ENCODE data around the gene C4BPA. TPM values are rescaled to one million over a fixed set of nuclear protein-coding genes. Genes with fewer than 3 reads are reported as not detected.

C4BPA gene
- total RNA-seq, 4 donors from 2014 or later, result 0.67 TPM; not detected in 3

DNA sequence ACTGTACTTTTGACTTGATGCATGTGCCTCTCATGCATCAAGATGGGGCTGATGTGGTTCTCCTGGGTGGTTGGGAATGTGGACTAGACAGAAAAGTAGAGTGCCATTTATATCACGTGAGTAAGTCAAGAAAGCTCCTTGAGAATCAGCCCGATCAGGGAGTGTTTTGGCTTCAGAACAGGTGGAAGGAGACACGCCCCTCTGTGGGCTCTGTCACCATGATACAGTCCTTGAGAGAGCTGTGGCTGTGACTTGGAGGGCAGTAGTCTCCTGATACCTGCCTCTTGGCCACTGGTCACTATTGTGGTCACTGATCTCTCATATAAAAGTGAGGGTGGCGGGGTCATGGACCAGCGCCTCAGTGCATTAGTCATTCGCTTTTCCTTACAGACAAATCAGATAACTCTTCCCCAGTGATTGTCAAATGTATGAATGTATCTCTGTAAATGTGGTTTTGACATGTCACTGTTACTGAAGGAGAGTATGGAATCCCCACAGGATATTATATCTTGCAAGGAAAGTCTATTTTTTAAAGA lies 24.3 kb upstream of the C4BPA start:
- Histone ChIP-seq H3K27ac (no peak overlapping the region), H3K9me3 (no peaks in the 10 kb centered on the region), H3K36me3 (peaks cover 0 to 11% (median 0%) of the 10 kb centered on the region in 3 donors), H3K4me1 (peaks cover 0 to 21% (median 4%) of the 10 kb centered on the region in 3 donors), H3K4me3 (no peak overlapping the region), H3K27me3 (no peaks in the 10 kb centered on the region)
- TF ChIP-seq, protein P1, sequence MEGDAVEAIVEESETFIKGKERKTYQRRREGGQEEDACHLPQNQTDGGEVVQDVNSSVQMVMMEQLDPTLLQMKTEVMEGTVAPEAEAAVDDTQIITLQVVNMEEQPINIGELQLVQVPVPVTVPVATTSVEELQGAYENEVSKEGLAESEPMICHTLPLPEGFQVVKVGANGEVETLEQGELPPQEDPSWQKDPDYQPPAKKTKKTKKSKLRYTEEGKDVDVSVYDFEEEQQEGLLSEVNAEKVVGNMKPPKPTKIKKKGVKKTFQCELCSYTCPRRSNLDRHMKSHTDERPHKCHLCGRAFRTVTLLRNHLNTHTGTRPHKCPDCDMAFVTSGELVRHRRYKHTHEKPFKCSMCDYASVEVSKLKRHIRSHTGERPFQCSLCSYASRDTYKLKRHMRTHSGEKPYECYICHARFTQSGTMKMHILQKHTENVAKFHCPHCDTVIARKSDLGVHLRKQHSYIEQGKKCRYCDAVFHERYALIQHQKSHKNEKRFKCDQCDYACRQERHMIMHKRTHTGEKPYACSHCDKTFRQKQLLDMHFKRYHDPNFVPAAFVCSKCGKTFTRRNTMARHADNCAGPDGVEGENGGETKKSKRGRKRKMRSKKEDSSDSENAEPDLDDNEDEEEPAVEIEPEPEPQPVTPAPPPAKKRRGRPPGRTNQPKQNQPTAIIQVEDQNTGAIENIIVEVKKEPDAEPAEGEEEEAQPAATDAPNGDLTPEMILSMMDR (IDR thresholded peaks at IDR 0.05), result no peak
- TF ChIP-seq POLR2A (IDR thresholded peaks at IDR 0.05), result no peak
- no peak for DNase-seq
- intact Hi-C loops (cut with DNase I), result no loop called here
- 77 to 80% methylated on average over 5 to 6 of the region's 6 CpGs for WGBS, 2 donors

DNA sequence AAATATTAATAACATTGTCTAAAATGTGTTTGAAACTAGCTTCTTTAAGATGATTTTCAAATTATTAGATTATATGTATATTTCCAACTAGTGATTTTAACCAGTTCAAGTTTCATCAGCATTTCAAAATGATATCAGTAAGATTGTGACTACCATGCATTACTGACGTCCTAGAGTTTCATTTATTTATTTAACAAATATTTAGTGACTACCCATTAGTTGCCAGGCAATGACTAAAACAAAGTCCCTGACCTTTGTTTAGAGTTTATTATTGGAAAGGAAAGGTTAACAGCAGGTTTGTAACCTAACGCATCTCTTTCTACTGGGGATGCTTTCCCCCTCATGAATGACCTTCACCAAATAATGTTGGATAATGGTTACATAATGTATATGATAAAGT lies 22.9 kb upstream of the C4BPA start:
- WGBS, 2 donors, result 60 to 63% methylated on average over 2 of the region's 2 CpGs
- peaks cover 0 to 11% (median 0%) of the 10 kb centered on the region in 3 donors for H3K36me3 ChIP-seq
- H3K4me1 ChIP-seq, result peaks cover 0 to 15% (median 0%) of the 10 kb centered on the region in 3 donors
- no peak for TF ChIP-seq POLR2A (IDR thresholded peaks at IDR 0.05)
- TF ChIP-seq, protein P1 (IDR thresholded peaks at IDR 0.05), result no peak
- H3K27me3 ChIP-seq, result no peaks in the 10 kb centered on the region
- no peaks in the 10 kb centered on the region for H3K9me3 ChIP-seq
- intact Hi-C loops (cut with DNase I), result no loop called here
- no peak overlapping the region for H3K27ac ChIP-seq
- DNase-seq, result no peak
- H3K4me3 ChIP-seq, result no peak overlapping the region

DNA sequence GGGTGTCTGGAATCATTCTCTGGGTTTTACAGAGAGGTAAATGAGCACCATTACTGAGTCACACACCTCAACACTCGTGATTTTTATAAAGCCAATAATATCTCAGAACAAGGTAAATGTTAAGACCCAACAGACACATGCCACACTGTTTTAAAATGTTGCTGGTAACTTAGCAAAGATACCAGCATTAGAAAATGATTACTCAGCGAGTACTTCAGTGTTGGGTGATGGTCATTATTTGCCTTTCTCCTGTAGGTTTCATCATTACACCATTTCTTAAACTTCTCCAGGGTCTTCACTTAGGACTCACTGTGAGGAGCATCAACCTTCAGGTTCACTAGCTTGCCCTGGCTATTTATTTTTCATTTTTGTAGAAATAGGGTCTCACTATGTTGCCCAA lies 22.2 kb upstream of the C4BPA start:
- intact Hi-C loops (cut with DNase I), result no loop called here
- 68 to 84% methylated on average over 2 of the region's 2 CpGs for WGBS, 2 donors
- TF ChIP-seq, protein P1 (IDR thresholded peaks at IDR 0.05), result no peak
- TF ChIP-seq POLR2A (IDR thresholded peaks at IDR 0.05), result no peak
- Histone ChIP-seq H3K36me3 (peaks cover 0 to 11% (median 0%) of the 10 kb centered on the region in 3 donors), H3K4me1 (peaks cover 0 to 10% (median 0%) of the 10 kb centered on the region in 3 donors), H3K4me3 (no peak overlapping the region), H3K27me3 (no peaks in the 10 kb centered on the region), H3K9me3 (no peaks in the 10 kb centered on the region), H3K27ac (no peak overlapping the region)
- DNase-seq, result no peak

DNA sequence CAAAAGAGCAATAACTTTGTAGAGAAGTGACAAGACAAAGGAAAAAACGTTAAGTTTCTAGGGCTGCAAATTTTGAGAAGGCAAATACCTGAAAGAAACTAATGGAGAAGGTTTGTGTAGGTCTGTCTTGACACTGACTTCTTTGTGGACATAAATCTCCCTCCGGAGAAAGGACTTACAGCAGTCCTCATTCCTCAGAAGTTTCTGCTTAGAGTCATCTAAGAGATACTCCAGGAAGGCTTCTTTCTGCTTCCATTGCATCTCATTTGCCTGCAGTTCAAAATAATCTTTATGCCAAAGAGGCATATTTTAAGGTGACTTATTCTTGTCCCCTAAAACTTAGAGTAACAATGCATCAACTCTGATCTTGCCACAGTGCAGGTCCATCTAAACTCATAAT lies 19.8 kb upstream of the C4BPA start:
- Histone ChIP-seq H3K27ac (no peak overlapping the region), H3K27me3 (no peaks in the 10 kb centered on the region), H3K9me3 (no peaks in the 10 kb centered on the region), H3K4me3 (no peak overlapping the region), H3K4me1 (no peaks in the 10 kb centered on the region), H3K36me3 (peaks cover 0 to 5% (median 0%) of the 10 kb centered on the region in 3 donors)
- no peak for TF ChIP-seq POLR2A (IDR thresholded peaks at IDR 0.05)
- TF ChIP-seq, protein P1 (IDR thresholded peaks at IDR 0.05), result no peak
- intact Hi-C loops (cut with DNase I), result no loop called here
- 35 to 41% methylated on average over 2 of the region's 2 CpGs for WGBS, 2 donors
- DNase-seq, result no peak

DNA sequence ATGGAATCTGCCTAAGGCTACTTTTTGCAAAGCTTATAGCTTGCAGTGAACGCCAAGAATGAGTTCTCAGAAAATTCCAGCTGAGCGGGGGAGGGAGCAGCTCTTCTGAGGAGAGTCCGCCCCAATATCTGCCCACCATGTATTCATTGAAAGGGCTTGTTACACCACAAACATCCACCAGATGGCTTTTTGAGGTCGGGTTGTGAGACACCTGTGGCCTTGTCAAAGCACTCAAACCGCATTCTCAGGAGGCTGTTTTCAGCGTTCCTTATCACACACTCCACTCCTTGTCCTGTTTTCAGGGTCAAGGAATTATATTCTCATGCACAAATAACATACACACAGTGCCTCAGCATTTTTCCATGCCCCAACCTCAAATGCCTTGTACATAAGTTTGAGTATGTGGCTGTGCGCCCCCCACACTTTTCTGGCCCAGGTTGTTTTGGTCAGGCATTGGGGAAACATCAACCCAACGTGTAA lies 19.3 kb upstream of the C4BPA start:
- TF ChIP-seq, protein P1 (IDR thresholded peaks at IDR 0.05), result peak; percentile 48 to 75 (median 72)
- no peak for TF ChIP-seq POLR2A (IDR thresholded peaks at IDR 0.05)
- Histone ChIP-seq H3K27ac (no peak overlapping the region), H3K4me1 (no peaks in the 10 kb centered on the region), H3K27me3 (no peaks in the 10 kb centered on the region), H3K4me3 (no peak overlapping the region), H3K9me3 (no peaks in the 10 kb centered on the region), H3K36me3 (peaks cover 0 to under 1% (median 0%) of the 10 kb centered on the region in 3 donors)
- no peak for DNase-seq
- 20 to 31% methylated on average over 8 of the region's 8 CpGs for WGBS, 2 donors
- intact Hi-C loops (cut with DNase I), result loop anchor here (5.0 kb wide), 1 partner anchor 313 kb away; no protein-coding TSS in a partner anchor

Data from esophagus squamous epithelium (tissue), 5 donors.